ENCODE results near the gene FKBP2.
A peak's percentile ranks its signal among the peaks of the same experiment; 100 is the strongest.

The FKBP2 gene

DNA sequence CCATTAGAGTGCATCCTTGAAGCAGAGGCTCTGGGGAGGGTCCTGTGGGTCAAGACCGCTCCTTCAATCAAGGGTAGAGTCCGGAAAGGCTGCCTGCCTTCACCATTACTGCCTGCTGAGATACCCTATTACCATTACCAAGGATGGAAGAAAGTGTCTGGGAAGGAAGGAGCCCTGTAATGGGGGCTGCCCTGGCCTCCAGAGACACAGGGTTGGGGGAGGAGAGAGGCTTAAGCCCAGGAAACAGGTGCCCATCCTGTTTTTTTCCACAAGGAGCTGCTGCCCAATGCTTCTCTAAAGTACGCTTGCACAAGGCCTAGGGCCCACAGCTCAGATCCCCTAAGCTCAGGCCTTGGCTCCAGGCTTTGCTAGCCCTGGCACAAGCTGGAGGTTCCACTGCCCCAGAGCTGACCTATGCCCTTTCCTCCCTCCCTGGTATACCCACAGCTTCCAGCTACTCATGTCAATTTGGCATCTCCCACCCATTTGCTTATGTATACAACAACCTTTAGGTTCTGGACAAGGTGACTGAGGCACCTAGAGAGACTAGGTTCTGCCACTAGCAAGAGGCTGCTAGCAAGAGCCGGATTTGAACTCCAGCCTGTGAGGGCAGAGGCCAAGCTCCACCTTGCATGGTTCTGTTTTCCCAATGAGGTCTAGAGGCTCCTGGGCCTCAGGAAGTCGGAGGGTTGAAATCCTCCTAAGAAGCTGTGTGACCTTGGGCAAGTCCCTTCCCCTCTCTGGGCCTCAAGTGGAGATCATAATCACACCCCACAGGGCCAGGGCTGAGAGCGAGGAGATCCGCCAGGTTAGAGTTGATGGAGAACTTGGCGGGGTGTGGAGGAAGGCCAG is 8.9 kb downstream of the FKBP2 start:
- DNase-seq (ENCODE audit: low read depth) = no peak

DNA sequence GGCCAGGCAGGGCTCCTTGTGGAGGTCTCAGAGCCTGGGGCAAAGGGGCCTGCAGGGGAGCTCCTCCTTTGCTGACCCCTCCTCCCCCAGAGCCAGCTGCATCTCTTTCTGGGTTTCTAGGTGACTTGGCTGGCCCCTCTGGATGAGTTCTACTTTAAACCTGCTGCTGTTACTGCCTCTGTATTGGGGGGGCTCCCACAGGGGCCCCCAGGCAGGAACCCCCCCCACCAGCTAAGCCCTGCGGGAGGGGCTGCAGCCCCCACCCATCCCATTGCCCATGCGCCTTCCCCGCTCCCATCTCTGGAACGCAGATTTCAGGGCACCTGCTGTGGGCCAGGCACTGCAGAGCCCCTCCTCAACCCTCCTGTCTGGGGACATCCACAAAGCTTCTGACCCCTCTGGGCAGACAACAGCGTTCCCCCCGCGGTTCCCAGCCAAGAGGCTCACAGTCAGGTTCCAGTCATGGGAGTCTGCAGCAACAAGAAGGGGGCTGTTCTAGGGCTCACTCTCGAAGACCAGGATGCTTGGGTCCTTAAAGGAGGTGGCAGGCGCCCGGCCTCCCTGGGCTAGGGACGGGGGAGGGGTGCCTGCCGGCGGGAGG is 9.6 kb downstream of the FKBP2 start:
- no peak for DNase-seq (ENCODE audit: low read depth)

GRCh38 chr11:64251016-64251752 is 10.3 kb downstream of the FKBP2 start, which contains the start of gene PLCB3:
PLCB3 (plus strand) TSS chr11:64251530; CDS start chr11:64251650, 120 bp downstream.
- peak; percentile 41 for DNase-seq (ENCODE audit: low read depth)

DNA sequence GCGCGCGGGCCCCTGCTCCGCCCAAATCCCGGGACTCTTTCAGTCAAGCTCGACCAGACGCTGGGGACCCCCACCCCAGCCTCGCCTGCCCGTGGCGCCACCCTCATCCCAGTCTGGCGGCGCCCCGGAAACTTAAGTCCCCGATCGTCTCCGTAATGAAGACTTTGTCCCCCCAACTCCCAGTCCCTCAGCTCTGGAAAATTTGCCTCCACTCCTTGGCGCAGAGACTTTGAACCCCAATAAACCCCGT is 10.8 kb downstream of the FKBP2 start:
- no peak for DNase-seq (ENCODE audit: low read depth)

GRCh38 chr11:64252003-64252872 is 11.3 kb downstream of the FKBP2 start:
- DNase-seq (ENCODE audit: low read depth) = no peak

DNA sequence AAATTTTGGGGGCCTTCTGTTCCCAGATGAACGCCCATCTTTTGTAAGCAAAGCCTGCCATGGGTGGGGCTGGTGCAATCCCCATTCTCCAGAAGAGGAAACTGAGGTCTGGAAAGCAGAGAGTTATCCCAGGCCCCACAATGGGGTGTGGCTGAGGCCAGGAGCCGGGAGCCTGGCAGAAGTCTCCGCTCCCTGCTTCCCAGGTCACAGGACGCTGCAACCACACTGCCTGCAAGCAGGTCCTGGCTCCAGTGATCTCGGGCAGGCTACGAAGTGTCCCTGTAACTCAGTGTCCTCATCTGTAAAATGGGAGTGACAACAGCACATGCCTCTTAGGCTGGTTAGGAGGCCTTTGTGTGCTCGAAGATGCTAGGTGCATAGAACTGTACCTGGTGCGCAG is 12.1 kb downstream of the FKBP2 start:
- no peak for DNase-seq (ENCODE audit: low read depth)

GRCh38 chr11:64253481-64253880 is 12.6 kb downstream of the FKBP2 start:
- no peak for DNase-seq (ENCODE audit: low read depth)

GRCh38 chr11:64254326-64254725 is 13.4 kb downstream of the FKBP2 start:
- DNase-seq (ENCODE audit: low read depth) = no peak

DNA sequence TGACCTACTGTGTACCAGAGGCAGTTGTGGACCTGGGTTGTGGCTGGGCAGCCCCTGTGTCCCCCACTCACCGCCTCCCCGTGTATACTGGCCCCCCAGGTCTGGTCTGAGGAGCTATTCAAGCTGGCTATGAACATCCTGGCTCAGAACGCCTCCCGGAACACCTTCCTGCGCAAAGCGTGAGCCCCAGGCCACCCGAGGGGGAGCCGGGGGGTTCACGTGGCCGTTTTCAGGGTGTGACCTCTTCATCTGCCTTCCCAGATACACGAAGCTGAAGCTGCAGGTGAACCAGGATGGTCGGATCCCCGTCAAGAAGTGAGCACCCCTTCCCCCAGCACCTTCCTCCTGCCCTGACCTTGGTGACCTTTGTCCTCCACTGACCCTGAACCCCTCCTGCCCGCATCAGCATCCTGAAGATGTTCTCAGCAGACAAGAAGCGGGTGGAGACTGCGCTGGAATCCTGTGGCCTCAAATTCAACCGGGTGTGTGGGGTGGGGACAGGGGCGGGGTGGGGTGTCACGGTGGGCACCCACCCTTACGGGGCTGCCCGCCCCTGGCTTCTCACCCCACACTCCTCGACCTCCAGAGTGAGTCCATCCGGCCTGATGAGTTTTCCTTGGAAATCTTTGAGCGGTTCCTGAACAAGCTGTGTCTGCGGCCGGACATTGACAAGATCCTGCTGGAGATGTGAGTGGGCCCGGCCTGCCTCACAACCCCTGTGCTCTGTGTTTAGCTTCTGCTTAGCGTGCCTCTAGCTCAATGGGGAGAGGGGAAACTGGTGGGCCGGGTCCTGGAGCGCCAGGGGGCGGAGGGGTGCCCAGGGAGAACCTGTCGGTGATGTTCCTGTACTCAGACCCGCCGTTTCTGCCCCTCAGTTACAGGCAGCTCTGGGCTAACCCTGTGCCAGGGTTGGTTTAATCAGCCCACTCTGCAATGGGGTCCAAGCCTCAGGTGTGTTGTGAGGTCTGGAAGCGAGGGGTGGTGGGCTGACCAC is 14.5 kb downstream of the FKBP2 start:
- DNase-seq (ENCODE audit: low read depth) = no peak

DNA sequence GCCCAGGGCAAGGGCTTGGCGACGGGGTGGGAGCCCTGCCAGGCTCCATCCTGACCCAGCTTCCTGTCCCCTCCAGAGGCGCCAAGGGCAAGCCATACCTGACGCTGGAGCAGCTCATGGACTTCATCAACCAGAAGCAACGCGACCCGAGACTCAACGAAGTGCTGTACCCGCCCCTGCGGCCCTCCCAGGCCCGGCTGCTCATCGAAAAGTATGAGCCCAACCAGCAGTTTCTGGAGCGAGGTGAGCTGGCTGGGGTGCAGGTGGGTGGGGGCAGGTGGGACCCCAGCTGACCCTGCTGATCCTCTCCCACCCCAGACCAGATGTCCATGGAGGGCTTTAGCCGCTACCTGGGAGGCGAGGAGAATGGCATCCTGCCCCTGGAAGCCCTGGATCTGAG is 15.4 kb downstream of the FKBP2 start:
- no peak for DNase-seq (ENCODE audit: low read depth)

DNA sequence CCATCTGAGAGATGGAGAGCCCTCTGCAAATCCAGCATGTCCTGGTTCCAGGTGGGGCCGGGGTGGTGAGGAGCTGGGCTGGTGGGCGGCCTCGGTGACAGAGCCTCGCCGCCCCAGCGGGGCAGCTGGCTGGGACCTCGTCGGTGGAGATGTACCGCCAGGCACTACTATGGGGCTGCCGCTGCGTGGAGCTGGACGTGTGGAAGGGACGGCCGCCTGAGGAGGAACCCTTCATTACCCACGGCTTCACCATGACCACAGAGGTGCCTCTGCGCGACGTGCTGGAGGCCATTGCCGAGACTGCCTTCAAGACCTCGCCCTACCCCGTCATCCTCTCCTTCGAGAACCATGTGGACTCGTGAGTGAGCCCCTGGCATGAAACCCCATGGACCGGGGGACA is 17.5 kb downstream of the FKBP2 start:
- DNase-seq (ENCODE audit: low read depth) = no peak

DNA sequence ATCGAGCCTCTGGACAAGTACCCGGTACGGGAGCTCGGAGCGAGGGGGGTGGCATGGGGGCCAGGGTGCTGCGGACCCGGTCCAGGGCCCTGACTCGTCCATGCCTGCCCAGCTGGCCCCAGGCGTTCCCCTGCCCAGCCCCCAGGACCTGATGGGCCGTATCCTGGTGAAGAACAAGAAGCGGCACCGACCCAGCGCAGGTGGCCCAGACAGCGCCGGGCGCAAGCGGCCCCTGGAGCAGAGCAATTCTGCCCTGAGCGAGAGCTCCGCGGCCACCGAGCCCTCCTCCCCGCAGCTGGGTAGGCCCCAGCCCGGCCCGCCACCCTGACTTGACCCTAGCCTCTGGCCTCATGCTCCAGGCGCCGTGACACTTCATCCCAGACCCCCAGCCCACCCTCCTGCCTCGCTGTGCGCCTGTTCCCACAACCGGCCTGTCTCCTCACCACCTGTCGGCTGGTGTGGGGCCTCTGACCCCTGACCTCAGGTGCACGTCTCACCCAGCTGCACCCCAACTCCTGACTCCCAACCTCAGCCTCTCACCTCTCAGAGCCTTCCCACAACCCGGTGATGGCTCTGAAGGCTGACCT is 18.1 kb downstream of the FKBP2 start:
- no peak for DNase-seq (ENCODE audit: low read depth)

DNA sequence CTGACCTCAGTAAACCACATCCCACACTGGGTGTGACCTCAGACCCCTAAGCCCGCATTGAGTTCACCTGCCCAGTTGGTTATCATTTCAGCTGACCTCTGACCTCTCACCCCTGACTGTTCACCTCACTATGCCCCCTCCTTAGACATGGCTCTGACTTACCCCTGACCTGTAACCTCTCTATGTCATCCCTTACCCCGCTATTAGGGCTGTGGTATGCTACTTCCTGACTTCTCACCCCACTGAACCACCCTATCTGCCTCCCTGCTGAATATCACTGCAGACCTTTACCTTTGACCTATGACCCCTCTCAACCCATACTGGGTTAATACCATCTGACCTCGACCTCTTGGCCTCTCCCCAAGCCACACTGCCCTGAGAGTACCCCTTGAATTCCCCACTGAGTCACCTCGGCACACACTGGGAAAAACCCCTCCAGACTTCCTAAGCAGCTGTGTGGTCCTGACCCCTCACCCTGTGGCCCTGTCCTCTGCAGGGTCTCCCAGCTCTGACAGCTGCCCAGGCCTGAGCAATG is 18.7 kb downstream of the FKBP2 start:
- DNase-seq (ENCODE audit: low read depth) = no peak

GRCh38 chr11:64260147-64260708 is 19.3 kb downstream of the FKBP2 start:
- DNase-seq (ENCODE audit: low read depth) = no peak

DNA sequence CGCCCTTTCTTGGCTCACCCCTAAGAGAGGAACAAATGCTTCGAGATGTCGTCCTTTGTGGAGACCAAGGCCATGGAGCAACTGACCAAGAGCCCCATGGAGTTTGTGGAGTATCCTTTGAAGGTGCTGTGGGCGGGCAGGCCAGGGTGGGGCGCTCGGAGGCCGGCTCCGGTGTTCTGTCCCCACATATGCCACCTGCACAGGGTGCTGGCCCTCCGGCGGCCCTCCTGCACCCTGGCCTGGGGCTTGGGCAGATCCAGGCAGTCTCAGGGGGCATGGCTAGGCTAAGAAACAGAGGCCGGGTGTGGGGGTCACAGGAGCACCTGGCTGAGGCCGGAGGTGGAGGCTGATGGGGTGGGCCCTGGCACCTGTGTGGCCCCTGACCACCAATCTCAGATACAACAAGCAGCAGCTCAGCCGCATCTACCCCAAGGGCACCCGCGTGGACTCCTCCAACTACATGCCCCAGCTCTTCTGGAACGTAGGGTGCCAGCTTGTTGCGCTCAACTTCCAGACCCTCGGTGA is 20.7 kb downstream of the FKBP2 start:
- DNase-seq (ENCODE audit: low read depth) = no peak

GRCh38 chr11:64262271-64263002 is 21.5 kb downstream of the FKBP2 start:
- no peak for DNase-seq (ENCODE audit: low read depth)

DNA sequence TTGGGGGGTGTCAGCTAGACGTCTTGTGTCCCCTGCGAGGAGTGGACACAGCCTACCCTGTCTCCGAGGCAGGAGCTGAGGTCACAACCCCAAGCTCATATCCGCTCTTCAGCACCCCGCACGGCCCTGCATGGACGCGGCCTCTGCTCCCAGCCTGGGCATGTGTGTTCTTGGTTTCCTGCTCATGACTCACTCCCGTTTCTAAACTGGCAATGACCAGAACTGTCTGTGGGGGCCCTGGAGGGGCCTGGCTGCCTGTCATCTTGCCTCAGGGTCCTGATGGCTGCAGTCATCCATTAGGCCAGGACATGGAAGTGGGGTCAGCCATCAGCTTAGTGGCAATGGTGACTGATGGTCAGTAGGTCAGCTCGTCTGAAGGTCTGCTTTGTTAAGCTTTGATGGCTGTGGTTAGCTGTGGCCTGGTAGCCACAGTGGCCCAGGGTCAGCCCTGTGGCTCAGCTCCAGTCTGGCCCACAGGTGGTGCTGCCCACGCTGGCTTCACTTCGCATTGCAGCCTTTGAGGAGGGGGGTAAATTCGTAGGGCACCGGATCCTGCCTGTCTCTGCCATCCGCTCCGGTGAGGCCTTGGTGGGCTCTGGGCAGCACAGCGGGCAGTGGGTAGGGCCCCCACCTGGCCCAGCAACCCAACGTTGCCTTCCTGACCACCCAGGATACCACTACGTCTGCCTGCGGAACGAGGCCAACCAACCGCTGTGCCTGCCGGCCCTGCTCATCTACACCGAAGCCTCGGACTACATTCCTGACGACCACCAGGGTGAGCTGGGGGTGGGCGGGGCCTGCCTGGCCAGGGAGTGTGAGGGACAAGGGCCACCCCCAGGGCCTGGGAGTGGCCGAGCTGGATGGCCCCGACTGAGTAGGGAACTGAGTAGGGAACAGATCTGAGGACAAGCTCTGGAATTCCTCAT is 22.4 kb downstream of the FKBP2 start:
- DNase-seq (ENCODE audit: low read depth) = no peak

DNA sequence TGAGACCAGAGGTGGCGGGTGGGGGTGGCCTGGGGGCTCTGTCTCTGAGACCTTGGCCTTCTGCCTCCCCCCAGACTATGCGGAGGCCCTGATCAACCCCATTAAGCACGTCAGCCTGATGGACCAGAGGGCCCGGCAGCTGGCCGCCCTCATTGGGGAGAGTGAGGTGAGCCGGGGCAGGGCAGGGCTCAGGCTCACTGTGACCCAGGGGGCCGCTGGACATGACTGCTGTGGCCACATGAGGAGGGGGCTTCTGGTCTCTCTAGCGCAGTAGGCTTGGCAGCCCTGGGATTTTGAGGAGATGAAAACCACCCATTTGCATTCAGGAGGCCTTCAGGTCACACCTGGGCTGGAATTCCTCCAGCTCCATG is 23.0 kb downstream of the FKBP2 start:
- no peak for DNase-seq (ENCODE audit: low read depth)

Measured in T follicular helper cell (primary cell).